SK-N-DZ (cell line): ENCODE measurements around the gene COL1A2.
A peak's percentile ranks its signal among the peaks of the same experiment; 100 is the strongest.

Source experiments
- DNase-seq: peaks from one replicate; pipeline ENCODE4 v3.0.0-alpha.2; 2015; ENCODE audit warnings: low spot score

COL1A2 gene

DNA sequence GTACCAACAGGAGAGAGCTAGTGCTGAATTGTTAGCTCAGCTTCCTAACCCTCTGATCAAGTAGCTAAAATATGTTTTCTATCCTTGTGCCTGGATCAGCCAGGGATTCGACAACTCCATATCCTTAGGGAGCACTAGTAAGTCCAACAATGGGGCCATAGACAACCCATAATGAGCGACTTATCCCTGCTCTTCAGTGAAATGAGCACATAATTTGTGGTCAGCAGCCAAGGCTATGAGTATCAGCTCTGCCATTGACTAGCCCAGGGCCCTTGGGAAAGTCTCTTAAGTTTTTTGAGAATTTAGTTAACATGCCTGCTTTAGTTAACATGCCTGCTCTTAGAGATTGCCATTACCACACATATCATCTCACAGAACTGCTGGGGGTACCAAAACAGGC is 39.3 kb downstream of the COL1A2 start:
- no peak for DNase-seq

- peak; percentile 73 for DNase-seq
Measured at GRCh38 chr7:94436018-94436604, 41.4 kb downstream of the COL1A2 start.

DNA sequence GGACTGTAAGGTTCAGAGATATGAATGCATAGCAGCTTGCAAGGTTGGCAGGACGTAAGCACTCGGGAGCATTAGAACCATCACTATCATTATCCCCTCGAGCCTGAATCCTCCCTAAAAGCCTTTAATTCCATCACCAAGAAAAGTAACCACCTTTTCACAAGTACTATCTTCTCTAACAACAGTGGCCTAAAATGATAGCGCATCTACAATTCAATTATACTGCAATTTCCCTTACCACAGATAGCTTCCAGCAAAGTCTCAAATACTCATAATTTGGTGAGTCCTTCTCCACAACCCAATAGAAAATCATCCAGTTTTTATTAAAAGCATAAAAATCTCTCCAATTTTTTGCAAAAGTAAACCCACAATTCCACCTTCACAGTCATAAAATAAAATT is 42.0 kb downstream of the COL1A2 start:
- peak; percentile 60 for DNase-seq

- DNase-seq = no peak
Measured at GRCh38 chr7:94439893-94440381, 45.2 kb downstream of the COL1A2 start.

- no peak for DNase-seq
Measured at GRCh38 chr7:94440451-94441039, 45.9 kb downstream of the COL1A2 start.

- DNase-seq = no peak
Measured at GRCh38 chr7:94441138-94441537, 46.4 kb downstream of the COL1A2 start.

DNA sequence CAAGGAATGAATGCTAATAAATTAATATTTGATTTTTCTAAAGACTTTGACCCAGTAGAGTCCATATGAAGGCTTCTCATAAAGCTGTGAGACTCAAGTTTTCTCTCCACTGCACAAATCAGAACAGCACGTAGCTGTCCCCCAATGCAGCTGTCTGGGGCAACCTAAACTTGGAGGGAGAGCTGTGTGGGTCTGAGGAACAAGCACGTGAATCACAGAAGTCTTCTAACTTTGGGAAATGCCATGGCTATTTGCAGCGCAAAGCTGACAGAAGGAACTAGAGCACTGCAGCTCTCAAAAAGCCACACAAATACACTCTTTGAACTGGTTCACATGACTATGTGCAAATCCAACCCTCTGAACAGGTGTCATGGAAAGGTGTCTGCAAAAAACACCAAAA is 47.9 kb downstream of the COL1A2 start:
- DNase-seq = no peak

GRCh38 chr7:94444813-94445212 is 50.1 kb downstream of the COL1A2 start:
- no peak for DNase-seq

DNA sequence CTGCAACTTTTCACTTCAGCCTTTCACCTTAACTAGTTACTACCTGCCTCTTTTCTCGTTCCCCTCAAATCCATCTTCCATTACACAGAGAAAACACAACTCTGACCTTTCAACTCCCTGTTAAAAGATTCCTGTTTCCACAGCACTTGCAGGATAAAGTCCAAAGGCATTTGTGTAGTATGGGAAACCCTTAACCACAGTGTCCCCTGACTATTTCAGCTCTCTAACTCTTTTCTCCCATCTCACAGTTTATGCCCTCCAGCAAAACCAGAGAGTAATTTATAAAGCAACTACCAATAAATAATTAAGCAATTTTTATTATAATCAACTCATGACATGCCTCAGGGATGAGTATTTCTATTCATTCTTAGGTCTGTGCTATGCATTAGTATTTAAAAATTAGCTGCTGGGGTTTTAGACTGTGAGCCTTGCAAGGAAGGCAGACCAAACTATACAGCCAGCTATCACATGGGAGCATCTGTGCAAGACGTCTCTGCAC is 51.0 kb downstream of the COL1A2 start:
- no peak for DNase-seq

DNA sequence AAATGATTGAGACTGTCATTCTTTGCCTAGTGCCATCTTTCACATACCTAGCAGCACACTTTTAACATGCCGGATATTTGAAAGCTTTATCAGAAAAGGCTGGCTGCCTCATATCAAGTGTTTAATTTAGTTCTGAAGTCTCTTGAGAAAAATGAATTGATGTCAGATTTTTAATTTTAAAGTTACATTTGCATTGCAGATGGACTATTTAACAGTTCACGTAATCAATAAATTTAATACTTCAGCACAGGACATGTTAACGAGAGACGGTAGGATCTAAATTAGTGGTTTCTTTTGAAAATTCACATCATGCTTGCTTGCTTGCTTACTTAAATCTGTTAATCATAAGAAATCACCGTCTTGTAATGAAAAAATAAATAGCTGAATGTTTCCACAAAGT is 51.6 kb downstream of the COL1A2 start:
- DNase-seq = no peak

DNA sequence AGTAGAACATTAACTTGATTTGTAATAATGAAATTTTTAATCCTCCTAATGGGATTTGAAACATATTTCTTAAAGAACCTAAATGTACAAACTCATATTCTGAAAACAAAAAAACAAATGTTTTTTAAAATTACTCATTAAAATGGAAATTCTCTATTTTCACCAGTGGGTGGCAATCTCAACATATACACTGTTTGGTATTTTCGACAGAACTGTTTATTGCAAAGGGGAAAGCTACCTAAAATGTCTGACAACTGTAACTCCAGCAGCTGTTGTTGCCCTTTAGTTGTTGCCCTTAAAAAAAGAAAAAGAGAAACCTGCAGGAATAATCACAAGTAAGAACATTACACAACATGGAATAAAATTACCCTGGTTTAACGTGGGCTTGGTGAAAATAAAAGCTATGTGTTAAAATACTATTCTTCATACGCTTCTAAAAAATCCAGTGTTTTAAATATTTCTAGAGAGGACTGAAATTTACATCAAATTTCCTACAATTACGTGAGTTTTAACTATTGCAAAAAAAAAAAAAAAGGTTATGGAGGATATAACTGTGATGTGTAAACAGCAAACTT is 54.5 kb downstream of the COL1A2 start:
- peak; percentile 53 for DNase-seq

DNA sequence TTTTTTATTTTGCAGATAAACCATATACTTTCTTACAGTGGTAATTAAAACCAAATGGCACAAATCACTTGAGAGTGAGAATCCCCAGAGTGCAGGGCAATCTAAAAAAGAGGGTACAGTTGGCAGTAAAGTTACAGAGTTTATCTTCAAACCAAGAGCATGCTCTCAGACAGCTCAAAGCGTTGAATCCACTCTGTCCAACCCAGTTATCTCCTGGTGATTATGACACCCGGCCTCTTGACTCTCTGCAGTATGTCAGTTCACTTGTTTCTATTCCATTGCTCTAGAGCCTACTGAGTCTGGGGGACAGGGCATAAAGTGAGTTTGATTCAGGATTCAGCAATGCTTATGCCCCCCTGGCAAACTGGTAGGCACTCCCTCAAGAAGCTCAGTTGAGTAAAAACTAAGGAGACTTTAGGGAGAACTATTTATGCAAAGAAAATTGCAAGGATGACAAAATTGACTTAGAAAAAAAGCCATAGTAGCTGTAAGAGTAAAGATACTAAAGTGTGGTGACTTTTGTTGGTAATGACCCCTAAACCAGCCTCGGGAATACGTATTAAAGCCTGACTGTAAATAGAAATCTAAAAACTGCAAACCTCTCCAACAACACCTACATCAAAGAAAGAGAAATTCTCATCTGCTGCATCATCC is 55.5 kb downstream of the COL1A2 start:
- no peak for DNase-seq

- DNase-seq = no peak
Measured at GRCh38 chr7:94451187-94451586, 56.5 kb downstream of the COL1A2 start.

DNA sequence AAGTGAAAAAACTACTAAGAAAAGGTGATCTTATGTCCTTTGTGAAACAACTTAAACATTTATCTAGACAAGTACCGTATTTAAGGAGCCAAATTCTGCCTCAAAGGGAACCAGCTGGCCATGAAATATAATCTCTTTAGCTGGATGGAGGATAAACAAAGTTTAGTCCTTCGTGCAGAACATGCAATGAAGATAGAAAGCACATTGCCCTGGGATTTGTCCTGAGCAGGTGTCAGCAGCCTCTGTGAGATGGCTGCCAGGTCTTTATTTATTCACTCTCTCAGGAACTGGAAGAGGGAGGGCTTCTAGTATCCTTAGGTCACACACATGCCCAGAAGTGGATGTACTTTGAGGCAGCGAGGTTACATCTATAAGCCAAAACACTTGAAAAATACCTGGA is 57.5 kb downstream of the COL1A2 start:
- DNase-seq = peak; percentile 78

GRCh38 chr7:94453898-94454297 is 59.2 kb downstream of the COL1A2 start:
- no peak for DNase-seq

DNA sequence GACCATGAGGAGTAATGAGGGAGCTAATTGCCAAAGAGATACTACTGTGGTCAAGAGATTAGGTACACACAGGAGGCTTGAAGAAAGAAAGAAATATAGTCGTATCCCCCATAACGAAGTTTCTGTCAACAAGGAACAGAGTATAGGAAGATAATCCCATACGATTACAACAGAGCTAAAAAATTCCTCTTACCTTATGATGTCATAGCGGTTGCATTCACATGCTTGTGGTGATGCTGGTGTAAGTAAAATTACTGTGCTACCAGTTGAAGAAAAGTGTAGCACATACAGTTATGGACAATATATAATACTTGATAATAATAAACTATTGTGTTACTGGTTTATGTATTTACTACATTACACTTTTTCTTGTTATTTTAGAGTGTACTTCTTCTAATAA is 63.3 kb downstream of the COL1A2 start:
- no peak for DNase-seq

- no peak for DNase-seq
Measured at GRCh38 chr7:94466516-94466915, 71.8 kb downstream of the COL1A2 start.

- no peak for DNase-seq
Measured at GRCh38 chr7:94471604-94472003, 76.9 kb downstream of the COL1A2 start.

DNA sequence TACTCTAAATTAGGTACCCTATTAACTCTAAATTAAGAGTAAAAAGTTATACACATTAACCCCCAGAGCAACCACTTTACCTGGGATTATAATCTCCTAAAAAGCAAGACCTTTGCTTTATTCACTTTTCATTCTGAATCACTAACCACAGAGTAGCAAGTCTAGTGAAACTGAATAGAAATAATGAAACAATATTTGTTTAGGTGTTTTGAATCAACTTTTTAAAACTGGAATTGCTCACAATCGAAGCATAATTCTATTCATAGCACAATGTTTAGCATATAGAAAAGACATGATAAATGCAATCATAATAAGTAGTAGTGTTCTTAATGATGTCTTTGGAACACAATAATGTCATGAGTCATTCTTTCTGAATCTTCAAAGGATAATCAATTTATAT is 77.9 kb downstream of the COL1A2 start:
- DNase-seq = no peak

GRCh38 chr7:94476251-94476840 is 81.7 kb downstream of the COL1A2 start:
- DNase-seq = no peak

DNA sequence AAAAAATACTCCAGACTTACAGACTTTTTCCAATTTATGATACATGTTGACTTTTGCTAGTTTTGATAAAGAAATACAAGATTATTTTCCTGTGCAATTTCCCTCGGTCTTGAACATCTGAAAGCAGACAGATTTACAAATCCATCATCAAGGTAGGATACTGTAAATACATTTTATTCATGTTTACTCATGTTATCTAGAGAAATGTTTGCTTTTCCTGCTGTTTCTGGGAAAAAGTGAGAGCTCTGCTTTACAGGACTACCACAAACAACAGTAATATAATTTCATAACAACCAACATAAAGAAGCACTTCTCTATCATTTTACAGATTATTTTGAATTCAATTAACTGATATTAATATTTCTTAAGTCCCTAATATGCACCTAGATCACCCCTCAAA is 83.2 kb downstream of the COL1A2 start:
- DNase-seq = no peak

GRCh38 chr7:94478648-94479214 is 84.0 kb downstream of the COL1A2 start:
- no peak for DNase-seq
